ENCODE data around the gene NCAM1.
"Not testable (repeated sequence)": the region's sequence is repeated elsewhere in the genome, so short reads cannot be mapped to it uniquely, and the experiment has no call there.

The NCAM1 gene

DNA sequence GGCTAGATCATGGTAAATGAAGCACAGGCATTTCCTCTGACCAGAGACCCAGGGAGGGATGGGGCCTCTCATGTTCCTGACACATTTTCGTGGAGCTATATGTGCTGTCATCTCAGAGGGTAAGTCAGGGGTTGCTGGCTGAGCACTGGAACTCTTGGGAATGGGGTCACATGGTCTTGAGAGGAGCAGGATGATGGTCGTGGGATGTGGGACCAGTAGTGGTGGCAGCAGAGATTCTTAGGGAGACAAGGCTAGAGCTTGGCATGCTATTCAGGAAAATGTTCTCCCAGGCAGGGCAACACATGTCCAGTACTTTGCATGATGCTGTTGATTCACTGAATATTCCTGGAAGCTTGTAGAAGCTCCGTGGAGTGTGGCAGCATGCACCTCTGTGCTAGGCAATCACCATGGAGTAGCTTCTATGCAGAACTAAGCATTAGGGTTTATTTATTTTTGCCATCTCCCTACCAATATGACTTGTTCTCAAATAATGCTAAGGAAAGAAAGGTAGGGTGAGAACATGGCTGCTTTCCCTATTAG lies 321.7 kb downstream of the NCAM1 start:
- intact Hi-C loops (cut with DNase I): no loop called here
- DNase-seq: no peak

DNA sequence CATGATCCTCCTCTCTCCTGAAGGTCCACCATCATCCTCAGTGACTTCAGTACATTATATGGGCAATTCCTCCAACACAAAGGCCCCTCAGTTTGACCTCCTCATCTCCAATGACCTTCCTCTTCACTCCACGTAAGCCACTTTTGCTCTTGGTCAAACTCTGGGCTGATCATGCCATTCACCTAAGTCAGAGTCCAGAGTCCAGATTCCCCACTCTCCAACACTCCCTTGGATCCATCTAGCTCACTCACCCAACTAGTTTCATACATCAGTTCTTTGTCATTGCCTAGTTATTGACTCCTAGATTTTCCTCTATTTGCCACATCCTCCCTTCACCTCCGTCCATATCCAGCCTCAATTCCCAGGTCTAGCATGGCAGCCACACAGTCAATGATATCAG lies 322.7 kb downstream of the NCAM1 start:
- no peak for DNase-seq
- intact Hi-C loops (cut with DNase I): no loop called here

DNA sequence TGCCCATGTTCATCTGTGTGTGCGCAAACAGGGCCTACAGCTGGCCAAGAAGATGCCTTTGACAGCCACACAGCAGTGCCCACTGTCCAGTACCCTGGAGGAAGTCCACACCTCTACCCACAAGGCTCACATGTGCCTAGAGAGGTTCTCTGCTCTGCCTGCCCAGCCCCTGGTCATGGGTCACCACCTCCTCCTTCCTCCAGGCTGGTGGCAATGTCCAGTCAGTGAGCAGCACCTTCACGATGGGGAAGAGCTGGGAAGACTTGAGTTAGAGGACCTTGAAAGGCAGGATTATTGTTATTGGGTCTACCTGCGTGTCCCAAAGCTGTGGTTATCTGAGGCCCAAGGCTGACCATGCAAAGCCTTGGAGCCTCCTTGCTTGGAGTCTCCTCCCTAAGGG lies 324.8 kb downstream of the NCAM1 start:
- intact Hi-C loops (cut with DNase I): no loop called here
- no peak for DNase-seq

DNA sequence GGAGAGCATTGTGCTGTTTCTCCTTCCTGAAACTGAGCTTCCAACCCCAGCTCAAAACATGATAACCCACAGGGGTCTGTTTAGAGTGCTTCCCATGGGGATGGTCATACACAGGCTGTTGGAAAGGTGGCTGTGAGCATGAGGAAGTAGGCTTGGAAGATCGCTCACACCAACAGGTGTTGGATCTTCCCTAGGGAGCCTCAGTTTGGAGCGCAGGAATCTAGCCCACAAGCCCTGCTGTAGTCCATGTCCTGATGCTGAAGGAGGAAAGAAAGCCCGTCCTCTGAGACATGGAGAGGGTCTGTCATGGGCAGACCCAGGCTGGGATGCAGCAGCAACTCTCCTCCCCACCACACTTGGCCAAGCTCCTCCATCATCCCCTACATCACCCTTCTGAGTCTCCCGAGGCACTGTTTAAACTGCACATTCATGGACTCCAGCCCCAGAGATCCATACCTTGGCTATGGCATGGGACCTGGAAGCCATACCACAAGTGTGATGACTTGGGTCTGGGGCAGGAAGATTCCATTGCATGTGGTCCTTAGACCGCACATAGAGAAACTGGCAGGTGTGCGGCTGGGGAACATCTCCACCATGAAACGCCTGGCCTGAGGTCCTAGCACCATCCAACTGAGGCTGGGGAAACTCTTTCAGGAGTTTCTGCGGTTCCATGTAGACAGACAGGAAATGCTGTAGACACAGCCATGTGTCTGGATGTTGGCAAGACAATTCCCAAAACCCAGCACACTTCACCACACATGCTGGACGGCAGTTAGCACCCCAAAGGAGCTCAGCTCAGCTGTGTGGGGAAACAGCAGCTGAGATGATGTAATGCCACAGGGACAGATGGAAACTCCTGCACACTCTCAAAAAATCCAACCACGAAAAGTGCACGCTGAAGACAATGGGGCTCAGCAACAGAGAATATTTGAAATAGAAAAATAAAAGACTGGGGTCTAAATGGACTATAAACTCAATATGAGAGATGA lies 325.6 kb downstream of the NCAM1 start:
- peak in 2 of 10 donors; percentile 28 to 87 for DNase-seq

DNA sequence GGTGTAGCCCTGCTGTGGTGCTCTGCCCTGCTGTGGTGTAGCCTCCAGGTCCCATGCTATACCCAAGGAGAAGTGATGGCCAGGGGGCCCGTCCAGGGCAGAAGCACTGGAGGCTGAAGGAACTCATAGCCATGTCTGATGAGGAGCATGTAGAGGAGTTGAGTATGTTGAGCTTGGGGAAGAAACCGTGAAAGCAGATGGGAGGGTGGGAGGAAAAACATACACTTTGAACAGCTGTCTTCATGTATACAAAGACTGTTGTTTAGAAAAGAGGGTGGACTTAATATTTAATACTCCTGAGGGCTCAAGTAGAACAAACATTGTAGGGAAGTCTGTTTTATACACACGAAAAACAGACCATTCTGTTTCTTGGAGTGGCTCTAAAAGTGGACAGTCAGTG lies 326.6 kb downstream of the NCAM1 start:
- intact Hi-C loops (cut with DNase I): loop anchor here (2.0 kb wide), 2 partner anchors 701 to 997 kb away; no protein-coding TSS in a partner anchor
- DNase-seq: no peak

More for the DNA sequence above, 325.6 kb downstream of the NCAM1 start:
- intact Hi-C loops (cut with DNase I): no loop called here

DNA sequence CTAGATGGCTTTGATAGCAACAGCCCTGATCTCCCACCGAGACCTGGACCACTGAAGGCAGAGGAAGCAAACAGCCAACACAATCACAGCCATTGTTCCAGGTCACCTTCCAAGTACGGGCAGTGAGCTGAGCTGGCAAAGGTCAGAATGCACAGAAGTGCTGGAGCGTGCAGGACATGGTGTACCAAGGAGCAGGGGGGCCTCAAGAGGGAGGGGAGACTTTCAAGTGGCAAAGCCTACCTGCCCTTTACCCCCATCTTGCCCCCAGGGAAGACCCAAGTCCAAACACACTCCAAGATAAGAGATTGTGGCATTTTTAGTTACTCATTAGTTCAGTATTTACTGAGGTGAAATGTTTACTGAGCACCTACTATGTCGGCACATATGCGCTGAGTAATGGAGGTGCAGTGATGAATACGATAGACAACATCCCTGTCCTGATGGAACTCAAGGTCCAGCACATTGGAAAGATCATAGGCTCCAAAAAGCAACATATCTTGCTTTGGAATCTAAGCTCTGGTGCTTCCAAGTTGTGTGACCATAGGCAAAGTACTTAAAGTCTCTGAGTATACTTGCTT lies 327.2 kb downstream of the NCAM1 start:
- intact Hi-C loops (cut with DNase I): loop anchor here (2.0 kb wide), 2 partner anchors 702 to 998 kb away; no protein-coding TSS in a partner anchor
- no peak for DNase-seq

DNA sequence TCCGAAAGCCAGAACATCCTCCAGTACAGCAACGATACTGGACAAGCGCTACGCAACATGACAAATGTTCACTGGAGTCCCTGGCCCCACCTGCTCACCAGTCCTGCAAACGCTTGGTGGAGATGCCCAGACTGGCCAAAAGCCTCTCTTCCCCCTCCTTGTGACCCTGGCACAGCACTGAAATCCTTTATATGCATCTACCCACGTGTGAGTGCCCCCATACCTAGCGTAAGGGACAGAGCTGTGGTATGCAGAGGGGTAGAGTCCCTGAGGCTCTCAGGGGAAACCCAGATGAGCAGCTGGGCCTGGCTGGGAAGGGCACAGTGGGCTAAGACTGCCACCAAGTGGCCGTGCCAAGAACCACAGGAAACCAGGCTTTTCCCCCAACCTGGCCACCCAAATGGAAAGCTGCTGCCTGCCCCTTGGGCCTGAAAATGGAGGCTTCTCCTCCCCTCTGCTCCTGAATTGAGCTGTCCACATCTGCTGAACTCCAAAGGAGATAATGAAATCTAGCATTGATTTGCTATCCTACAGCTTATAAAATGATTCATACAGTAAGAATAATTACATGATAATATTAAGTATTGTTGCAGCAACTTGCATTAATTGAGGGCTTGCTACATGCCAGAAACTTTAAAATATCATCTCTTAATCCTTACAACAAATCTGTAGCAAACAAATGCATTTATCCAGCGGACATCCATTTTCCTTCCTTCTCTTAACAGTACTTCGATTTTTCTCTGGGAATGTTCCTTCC lies 328.4 kb downstream of the NCAM1 start:
- DNase-seq: peak; percentile 49 to 96 (median 75)
- intact Hi-C loops (cut with DNase I): loop anchor here (2.0 kb wide), 2 partner anchors 703 to 999 kb away; no protein-coding TSS in a partner anchor

DNA sequence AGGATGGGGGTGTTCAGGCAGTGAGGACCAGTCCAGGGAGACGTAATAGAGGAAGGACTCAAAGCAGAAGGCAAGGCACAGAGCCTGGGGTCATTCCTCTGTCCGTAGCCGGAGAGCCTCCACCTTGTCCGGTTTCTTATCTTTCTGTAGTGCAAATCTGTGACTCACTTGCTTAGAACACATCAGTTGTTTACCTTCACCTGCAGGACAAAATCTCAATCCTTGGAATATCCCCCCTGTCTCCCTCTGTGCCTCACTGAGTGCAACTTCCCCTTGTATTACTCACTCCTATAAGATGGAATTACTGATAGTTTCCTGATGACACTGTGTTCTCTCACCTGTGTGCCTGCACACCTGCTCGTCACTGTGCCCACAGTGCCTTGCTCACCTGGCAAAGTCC lies 332.7 kb downstream of the NCAM1 start:
- no peak for DNase-seq
- intact Hi-C loops (cut with DNase I): no loop called here

DNA sequence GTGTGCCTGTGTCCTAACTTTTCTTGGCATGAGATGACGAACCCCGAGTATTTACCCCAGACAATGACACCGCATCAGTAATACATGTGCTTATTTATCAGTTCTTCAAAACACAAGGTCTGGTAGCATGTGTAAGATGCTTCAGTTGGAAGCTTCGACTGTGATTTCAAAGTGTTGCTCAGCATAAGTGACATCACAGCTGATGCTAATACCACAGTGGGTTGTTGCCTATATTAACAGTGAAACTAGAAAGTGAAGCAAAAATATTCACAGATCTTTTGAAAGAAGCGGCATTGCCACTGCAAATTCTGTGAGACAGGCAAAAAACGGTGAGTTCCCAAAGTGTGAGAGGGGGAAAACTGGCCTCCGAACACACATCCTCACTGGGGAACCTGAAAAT lies 334.8 kb downstream of the NCAM1 start:
- no peak for DNase-seq
- intact Hi-C loops (cut with DNase I): no loop called here

DNA sequence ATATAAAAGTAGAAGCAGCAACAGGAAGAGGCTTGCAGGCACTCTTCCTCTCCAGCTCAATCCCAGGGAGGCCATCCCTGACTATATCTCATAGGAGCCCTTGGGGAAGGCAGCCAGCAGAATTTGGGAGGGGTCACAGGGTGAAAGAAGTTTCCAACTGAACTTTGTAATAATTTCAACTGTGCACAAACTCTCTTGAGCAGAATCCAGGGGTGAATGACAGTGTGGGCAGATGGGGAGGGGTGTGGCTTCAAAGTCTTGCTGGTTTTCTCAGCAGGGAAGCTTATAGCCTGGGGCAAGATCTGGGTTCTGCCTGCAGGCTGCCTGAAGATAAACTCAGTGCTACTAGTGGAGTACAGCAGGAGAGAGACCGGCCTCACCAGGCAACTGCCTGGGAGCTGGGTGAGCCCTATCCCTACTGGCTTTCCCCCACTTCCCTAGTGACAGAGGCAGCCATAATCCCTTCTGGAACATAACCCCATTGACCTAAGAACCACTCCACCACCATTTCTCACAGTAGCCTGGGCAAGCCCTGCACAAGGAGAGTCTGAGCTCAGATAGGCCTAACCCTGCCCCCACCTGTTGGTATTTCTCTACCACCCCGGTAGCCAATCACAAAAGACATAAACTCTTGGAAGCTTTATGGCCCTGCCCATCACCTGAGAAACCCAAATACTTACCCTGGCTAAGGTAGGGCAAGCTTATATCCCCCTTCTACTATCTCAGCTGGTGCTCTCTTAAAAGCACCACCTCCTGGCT lies 335.4 kb downstream of the NCAM1 start:
- intact Hi-C loops (cut with DNase I): no loop called here
- no peak for DNase-seq

DNA sequence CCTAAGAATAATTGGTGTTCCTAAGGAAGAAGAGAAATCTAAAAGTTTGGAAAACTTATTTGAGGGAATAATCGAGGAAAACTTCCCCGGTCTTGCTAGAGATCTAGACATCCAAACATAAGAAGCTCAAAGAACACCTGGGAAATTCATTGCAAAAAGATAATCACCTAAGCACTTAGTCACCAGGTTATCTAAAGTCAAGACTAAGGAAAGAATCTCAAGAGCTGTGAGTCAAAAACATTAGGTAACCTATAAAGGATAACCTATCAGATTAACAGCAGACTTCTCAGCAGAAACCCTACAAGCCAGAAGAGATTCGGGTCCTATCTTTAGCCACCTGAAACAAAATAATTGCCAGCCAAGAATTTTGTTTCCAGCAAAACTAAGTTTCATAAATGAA lies 337.3 kb downstream of the NCAM1 start:
- intact Hi-C loops (cut with DNase I); DNase-seq: not testable (repeated sequence)

DNA sequence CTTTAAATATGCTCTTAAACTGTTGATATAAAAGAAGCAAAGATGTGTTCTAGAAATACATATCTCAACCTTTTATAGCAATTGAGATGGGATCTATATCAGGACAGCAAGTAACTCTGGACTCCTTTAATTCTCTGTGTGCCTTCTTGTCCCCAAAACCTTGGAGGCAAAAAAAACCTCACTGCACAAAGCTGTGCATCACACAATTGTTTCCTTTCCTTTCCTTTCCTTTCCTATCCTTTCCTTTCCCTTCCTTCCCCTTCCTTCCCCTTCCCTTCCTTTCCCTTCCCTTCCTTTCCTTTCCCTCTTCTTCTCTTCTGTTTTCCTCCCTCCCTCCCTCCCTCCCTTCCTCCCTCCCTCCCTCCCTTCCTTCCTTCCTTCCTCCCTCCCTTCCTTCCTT lies 343.7 kb downstream of the NCAM1 start:
- intact Hi-C loops (cut with DNase I): loop anchor here (1.0 to 5.0 kb wide), 4 partner anchors 227 to 957 kb away; no protein-coding TSS in a partner anchor
- DNase-seq: no peak

DNA sequence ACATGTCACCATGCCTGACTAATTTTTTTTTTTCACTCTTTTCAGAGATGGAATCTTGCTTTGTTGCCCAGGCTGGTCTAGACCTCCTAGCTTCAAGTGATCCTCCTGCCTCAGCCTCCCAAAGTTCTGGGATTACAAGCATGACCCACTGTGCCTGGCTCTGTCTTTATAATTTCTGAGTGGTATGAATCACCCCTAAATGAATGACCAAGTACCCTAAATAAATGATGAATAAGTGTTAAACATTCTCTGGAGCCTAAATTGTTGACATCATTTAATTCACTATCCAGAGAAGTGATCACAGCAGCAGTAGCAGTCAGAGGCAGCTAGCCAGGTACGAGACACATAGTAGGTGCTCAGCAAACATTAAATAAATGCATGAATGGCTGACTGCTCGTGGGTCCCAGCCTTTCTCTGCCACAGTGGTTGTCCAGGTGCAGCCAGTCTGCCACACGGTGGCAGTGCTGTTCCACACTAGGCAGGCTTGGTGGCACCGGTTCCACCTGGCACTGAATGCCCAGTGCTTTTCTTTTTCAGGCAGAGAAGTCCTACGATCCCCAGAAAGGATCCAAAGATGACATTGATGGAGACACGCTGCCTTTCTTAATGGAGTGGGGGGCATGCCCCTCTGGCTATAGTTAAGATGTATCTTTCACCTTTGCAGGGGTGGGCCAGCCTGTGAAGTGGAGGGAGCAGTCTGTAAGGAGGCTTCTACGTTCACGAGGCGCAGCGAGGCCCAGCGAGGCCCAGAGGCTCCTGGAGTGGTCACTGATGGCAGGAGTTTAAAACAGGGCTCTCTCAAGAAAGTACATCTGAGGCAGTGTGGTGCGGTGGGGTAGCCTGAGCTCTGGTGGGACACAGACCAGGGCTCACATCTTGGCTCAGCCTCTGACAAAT lies 344.5 kb downstream of the NCAM1 start:
- intact Hi-C loops (cut with DNase I): loop anchor here (1.0 to 5.0 kb wide), 4 partner anchors 227 to 957 kb away; no protein-coding TSS in a partner anchor
- peak; percentile 68 to 97 (median 87) for DNase-seq

DNA sequence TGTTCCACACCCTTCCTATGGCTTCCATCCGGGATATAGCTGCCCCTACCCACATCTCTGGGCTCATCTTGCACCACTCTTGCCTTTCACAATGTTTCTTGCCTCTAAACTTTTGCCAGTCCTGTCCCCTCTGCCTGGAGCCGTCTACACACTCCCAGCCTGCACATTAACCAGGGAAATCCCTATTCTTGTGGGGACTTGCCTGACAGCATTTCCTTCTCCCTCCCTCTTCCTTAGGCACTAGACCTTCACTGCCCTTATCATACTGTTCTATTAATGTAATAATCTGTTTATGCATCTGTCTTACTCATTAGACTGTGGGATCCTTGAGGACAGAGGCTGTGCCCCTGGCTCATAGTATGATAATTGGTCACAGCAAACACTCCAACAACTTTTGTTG lies 347.4 kb downstream of the NCAM1 start:
- intact Hi-C loops (cut with DNase I): loop anchor here (5.0 kb wide), 2 partner anchors 489 to 954 kb away; no protein-coding TSS in a partner anchor
- no peak for DNase-seq

DNA sequence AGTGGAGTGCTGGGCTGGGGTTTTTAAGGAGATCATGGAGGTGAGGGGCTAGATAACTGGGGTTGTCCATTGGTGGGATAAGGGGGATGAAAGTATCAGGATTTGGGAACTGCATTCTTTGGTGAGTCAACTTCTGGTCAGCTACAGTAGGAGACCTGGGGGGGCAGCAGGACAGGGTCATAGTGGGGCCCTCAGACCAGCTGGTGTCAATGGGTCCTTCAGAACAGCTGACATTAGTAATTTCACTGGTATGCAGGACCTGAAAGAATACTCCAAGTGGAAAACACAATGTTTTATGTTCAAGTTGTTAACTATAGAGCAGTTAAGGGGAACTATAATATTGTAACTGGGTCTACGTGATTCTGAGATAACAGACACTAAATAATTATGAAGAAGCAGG lies 350.3 kb downstream of the NCAM1 start:
- intact Hi-C loops (cut with DNase I): no loop called here

DNA sequence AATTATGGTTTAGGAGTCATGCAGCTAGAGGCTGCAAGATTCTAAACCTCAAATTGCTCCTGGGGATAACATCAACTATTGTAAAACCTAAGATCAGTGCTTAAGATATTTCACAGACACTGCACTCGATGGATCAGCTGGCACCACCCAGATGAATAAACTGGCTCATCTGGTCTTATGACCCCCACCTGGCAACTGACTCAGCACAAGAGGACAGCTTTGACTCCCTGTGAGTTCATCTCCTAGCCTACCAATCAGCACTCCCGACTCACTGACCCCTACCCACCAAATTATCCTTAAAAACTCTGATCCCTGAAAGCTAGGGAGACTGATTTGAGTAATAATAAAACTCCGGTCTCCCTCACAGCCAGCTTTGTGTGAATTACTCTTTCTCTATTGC lies 352.4 kb downstream of the NCAM1 start:
- no peak for DNase-seq
- intact Hi-C loops (cut with DNase I): no loop called here

More for the DNA sequence above, 350.3 kb downstream of the NCAM1 start:
- no peak for DNase-seq

DNA sequence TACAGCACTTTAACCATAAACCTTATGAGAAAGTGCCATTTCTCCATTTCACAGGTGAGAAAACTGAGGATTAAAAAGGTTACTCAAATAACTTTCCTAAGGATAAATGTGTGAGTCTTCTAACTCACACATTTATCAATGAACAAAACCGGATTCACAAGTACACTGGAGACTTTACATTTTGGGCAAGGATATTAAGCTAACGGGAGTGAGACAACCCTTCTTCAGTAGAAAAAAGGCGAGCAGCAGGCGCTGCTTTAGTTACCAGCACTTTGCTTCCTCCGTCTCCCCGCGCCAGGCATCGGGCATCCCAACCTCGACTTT lies 352.8 kb downstream of the NCAM1 start:
- intact Hi-C loops (cut with DNase I): loop anchor here (2.0 kb wide), 1 partner anchor 459 kb away; the partner anchor contains the start of gene ZW10
- no peak for DNase-seq
